SK-N-SH (cell line): ENCODE measurements around the gene IFI6. TPM values are rescaled to one million over a fixed set of nuclear protein-coding genes. Genes with fewer than 3 reads are reported as not detected.

Experiments used
- CTCF ChIA-PET: fragments of 300-600, 350-600 bp; formaldehyde crosslinking; extraction: SDS; loops from one replicate; lab custom pipeline; 2021; lab: Yijun Ruan, JAX
- POLR2A ChIA-PET: fragments of 350-600 bp; sonication (Branson Sonifier 250); formaldehyde crosslinking; extraction: SDS; loops from one replicate; lab custom pipeline; 2020; ENCODE audit warnings: antibody characterized with exemption, inconsistent platforms; lab: Yijun Ruan, JAX
- DNase-seq: peaks from one replicate; pipeline ENCODE4 v3.0.0; 2012
- H2AFZ ChIP-seq: fragments of 200-600 bp; sonication (generic); 2 replicates; pipeline ENCODE4 v1.8.1; 2016; ENCODE audit warnings: antibody characterized with exemption, mild to moderate bottlenecking, low read depth
- H3F3A ChIP-seq: fragments of 200-600 bp; sonication (generic); replicated peaks from 2 replicates; pipeline ENCODE3; 2016; ENCODE audit warnings: antibody characterized with exemption, mild to moderate bottlenecking; ENCODE audit not compliant: insufficient read depth
- H3K27ac ChIP-seq, 2 experiments: fragments of 200-500 bp in 1 of 2; fragments of 200-600 bp in 1 of 2; sonication (Bioruptor generic) in 1 of 2; sonication (generic), shearing (Covaris generic) in 1 of 2; 2 replicates each; pipeline versions ENCODE4 v1.5.1 to v1.6.1; 2014 to 2016; ENCODE audit warnings: low read depth in 2 of 2, inconsistent platforms in 1 of 2, low read length in 1 of 2, mild to moderate bottlenecking in 1 of 2, mixed read lengths in 1 of 2
- H3K27me3 ChIP-seq: fragments of 200-600 bp; sonication (generic), shearing (Covaris generic); 2 replicates; pipeline ENCODE4 v1.6.1; 2016; ENCODE audit warnings: mixed run types; ENCODE audit not compliant: insufficient read depth
- H3K36me3 ChIP-seq, 2 experiments: fragments of 200-500 bp in 1 of 2; fragments of 200-600 bp in 1 of 2; sonication (Bioruptor generic) in 1 of 2; sonication (generic) in 1 of 2; replicated peaks in 1 of 2; 2 replicates each; pipeline versions ENCODE3 to v1.5.1; 2014 to 2016; ENCODE audit warnings: low read length in 1 of 2, mild to moderate bottlenecking in 1 of 2; ENCODE audit not compliant: insufficient read depth in 2 of 2, control insufficient read depth in 1 of 2
- H3K4me1 ChIP-seq, 2 experiments: fragments of 200-500 bp in 1 of 2; fragments of 200-600 bp in 1 of 2; sonication (Bioruptor generic) in 1 of 2; sonication (generic), shearing (Covaris generic) in 1 of 2; 2 replicates each; pipeline versions ENCODE4 v1.5.1 to v1.6.1; 2014 to 2016; ENCODE audit warnings: low read depth in 1 of 2, low read length in 1 of 2, mixed run types in 1 of 2; ENCODE audit not compliant: insufficient read depth in 2 of 2, control insufficient read depth in 1 of 2
- H3K4me2 ChIP-seq: fragments of 200-600 bp; sonication (generic), shearing (Covaris generic); 2 replicates; pipeline ENCODE4 v1.6.1; 2017; ENCODE audit warnings: mixed run types
- H3K4me3 ChIP-seq, 2 experiments: fragments of 200-500 bp in 1 of 2; fragments of 200-600 bp in 1 of 2; sonication (Bioruptor generic) in 1 of 2; sonication (generic), shearing (Covaris generic) in 1 of 2; 2 replicates each; pipeline versions ENCODE4 v1.5.1 to v1.8.1; 2014 to 2016; ENCODE audit warnings: low read depth in 2 of 2, inconsistent platforms in 1 of 2, low read length in 1 of 2, mild to moderate bottlenecking in 1 of 2, mixed read lengths in 1 of 2, moderate library complexity in 1 of 2
- H3K79me2 ChIP-seq: fragments of 200-600 bp; sonication (generic); 2 replicates; pipeline ENCODE4 v1.8.1; 2017; ENCODE audit warnings: mild to moderate bottlenecking; ENCODE audit not compliant: insufficient read depth
- H3K9ac ChIP-seq: fragments of 200-600 bp; sonication (generic); 2 replicates; pipeline ENCODE4 v1.6.1; 2017; ENCODE audit warnings: mixed run types
- H3K9me2 ChIP-seq: fragments of 200-600 bp; sonication (generic); 2 replicates; pipeline ENCODE4 v1.6.1; 2017; ENCODE audit warnings: mixed run types
- H3K9me3 ChIP-seq: fragments of 200-600 bp; sonication (generic); 2 replicates; pipeline ENCODE4 v1.6.1; 2017; ENCODE audit warnings: mixed run types, mild to moderate bottlenecking, moderate library complexity
- H4K20me1 ChIP-seq: fragments of 200-600 bp; sonication (generic); 2 replicates; pipeline ENCODE4 v1.6.1; 2017; ENCODE audit warnings: mild to moderate bottlenecking, mixed run types; ENCODE audit not compliant: insufficient read depth
- CHD2 ChIP-seq: fragments of 150-350 bp; IDR thresholded peaks from 2 replicates; pipeline ENCODE4 v1.6.1; 2018; ENCODE audit warnings: low read length; ENCODE audit not compliant: partially characterized antibody
- CTCF ChIP-seq: fragments of 200-600 bp; sonication (generic); IDR thresholded peaks from 2 replicates; pipeline ENCODE4 v1.6.1; 2017; ENCODE audit warnings: antibody characterized with exemption, mild to moderate bottlenecking, moderate library complexity
- ELF1 ChIP-seq: IDR thresholded peaks from 2 replicates; pipeline ENCODE4 v1.4.0; 2012
- EP300 ChIP-seq, 2 experiments: IDR thresholded peaks; 2 replicates each; pipeline versions ENCODE4 v1.4.0 to v1.6.1; 2012; ENCODE audit warnings: borderline replicate concordance in 1 of 2, low read depth in 1 of 2, low read length in 1 of 2
- FOXM1 ChIP-seq: IDR thresholded peaks from 2 replicates; pipeline ENCODE4 v1.4.0; 2012; ENCODE audit warnings: low read depth, mild to moderate bottlenecking
- MAX ChIP-seq: IDR thresholded peaks from 2 replicates; pipeline ENCODE4 v1.4.0; 2012; ENCODE audit warnings: low read depth
- NFIC ChIP-seq: IDR thresholded peaks from 2 replicates; pipeline ENCODE4 v1.4.0; 2012; ENCODE audit warnings: borderline replicate concordance
- NRF1 ChIP-seq: IDR thresholded peaks from 2 replicates; pipeline ENCODE4 v1.6.1; 2012; ENCODE audit warnings: low read depth, mild to moderate bottlenecking, low read length
- RAD21 ChIP-seq: IDR thresholded peaks from 2 replicates; pipeline ENCODE4 v1.6.1; 2012; ENCODE audit warnings: mild to moderate bottlenecking, low read length
- REST ChIP-seq: IDR thresholded peaks from 2 replicates; pipeline ENCODE4 v1.6.1; 2012; ENCODE audit warnings: mild to moderate bottlenecking, low read depth, low read length, moderate library complexity
- RFX5 ChIP-seq: IDR thresholded peaks from 2 replicates; pipeline ENCODE4 v1.6.1; 2012; ENCODE audit warnings: mild to moderate bottlenecking, improper control_type of control experiment, low read length
- SIN3A ChIP-seq: IDR thresholded peaks from 2 replicates; pipeline ENCODE4 v1.6.1; 2012; ENCODE audit warnings: low read depth, mild to moderate bottlenecking, low read length, moderate library complexity, borderline replicate concordance
- TAF1 ChIP-seq: IDR thresholded peaks from 2 replicates; pipeline ENCODE4 v1.6.1; 2012; ENCODE audit warnings: low read depth, mild to moderate bottlenecking, low read length, moderate library complexity, borderline replicate concordance
- TCF12 ChIP-seq: IDR thresholded peaks from 2 replicates; pipeline ENCODE4 v1.4.0; 2012
- USF1 ChIP-seq: IDR thresholded peaks from 2 replicates; pipeline ENCODE4 v1.4.0; 2012; ENCODE audit warnings: low read depth, borderline replicate concordance
- USF2 ChIP-seq: fragments of 150-350 bp; IDR thresholded peaks from 2 replicates; pipeline ENCODE4 v1.6.1; 2017; ENCODE audit warnings: antibody characterized with exemption, low read length, low read depth, borderline replicate concordance
- WGBS: methylation state at CpG from one replicate; pipeline ENCODE4 v1.1.6; 2017; ENCODE audit warnings: low lambda C conversion rate; 5-methylcytosine and 5-hydroxymethylcytosine counted together
- polyA plus RNA-seq, 3 experiments: library from polyadenylated mRNA; depleted of rRNA; stranded (reverse); fragments of >200 nt; gene quantifications; 2 replicates each; pipeline ENCODE4 v1.2.3, GENCODE V29; 2012

The IFI6 gene
- polyA plus RNA-seq, 1 of the 3 experiments (the other 2 are of a cell fraction): 35.6 TPM

- H3K79me2 ChIP-seq: no peaks in the 10 kb centered on the region
- ChIA-PET CTCF (no interaction called here), POLR2A (no interaction called here)
- H4K20me1 ChIP-seq: no peaks in the 10 kb centered on the region
- no peaks in the 10 kb centered on the region for H3F3A ChIP-seq
- no peak overlapping the region for H3K4me3 ChIP-seq
- H2AFZ ChIP-seq: no peak overlapping the region
- no peaks in the 10 kb centered on the region for H3K27me3 ChIP-seq
- H3K4me2 ChIP-seq: no peak overlapping the region
- no peaks in the 10 kb centered on the region for H3K36me3 ChIP-seq
- H3K9me2 ChIP-seq: no peaks in the 10 kb centered on the region
- no peak for DNase-seq
- H3K4me1 ChIP-seq: peaks cover 0 to 6% of the 10 kb centered on the region in 2 experiments; a peak in 1 of 4 replicates
- TF ChIP-seq CHD2 (no peak), NRF1 (no peak), NFIC (no peak), REST (no peak), EP300 (IDR thresholded peaks at IDR 0.05; ENCODE audit: borderline replicate concordance in 1 of 2, low read depth in 1 of 2, low read length in 1 of 2) (no peak), MAX (no peak), TAF1 (no peak), CTCF (no peak), RAD21 (no peak), TCF12 (no peak), RFX5 (no peak), SIN3A (no peak), FOXM1 (no peak), ELF1 (no peak), USF1 (no peak), USF2 (no peak)
- 87% methylated on average over 5 of the region's 5 CpGs for WGBS
- no peak overlapping the region for H3K9ac ChIP-seq
- no peak overlapping the region for H3K27ac ChIP-seq
- H3K9me3 ChIP-seq: no peaks in the 10 kb centered on the region
Observed at GRCh38 chr1:27627061-27627460, 44.9 kb downstream of the IFI6 start.
